Mesodermal cell (in vitro differentiated cells): Measurements from ENCODE around the gene SLC18B1.
"Not testable (repeated sequence)": the region's sequence is repeated elsewhere in the genome, so short reads cannot be mapped to it uniquely, and the experiment has no call there.

Experiments
- H3K27ac ChIP-seq: 2 replicates; pipeline ENCODE4 v1.7.0; 2013; ENCODE audit warnings: mild to moderate bottlenecking, low read depth, low read length, moderate library complexity; ENCODE audit not compliant: severe bottlenecking
- H3K36me3 ChIP-seq: 2 replicates; pipeline ENCODE4 v1.7.1; 2013; ENCODE audit warnings: mild to moderate bottlenecking, low read length, moderate library complexity; ENCODE audit not compliant: control insufficient read depth, insufficient read depth
- H3K4me1 ChIP-seq: one replicate; pipeline ENCODE4 v1.7.1; 2013; ENCODE audit warnings: mild to moderate bottlenecking, low read length; ENCODE audit not compliant: insufficient read depth, control insufficient read depth, poor library complexity, severe bottlenecking
- H3K4me3 ChIP-seq: 2 replicates; pipeline ENCODE4 v1.7.0; 2013; ENCODE audit warnings: low read length, control low read depth, mild to moderate bottlenecking; ENCODE audit not compliant: insufficient read depth, poor library complexity, severe bottlenecking; ENCODE audit errors: extremely low read depth
- H3K9me3 ChIP-seq: 2 replicates; pipeline ENCODE4 v1.7.1; 2013; ENCODE audit warnings: mild to moderate bottlenecking, low read length, moderate library complexity; ENCODE audit not compliant: control insufficient read depth
- WGBS, 2 experiments: methylation state at CpG; one replicate each; pipeline ENCODE4 v1.1.5; 2013; ENCODE audit warnings: missing lambda C conversion rate in 2 of 2; ENCODE audit not compliant: insufficient coverage in 2 of 2; 5-methylcytosine and 5-hydroxymethylcytosine counted together

The SLC18B1 gene

GRCh38 chr6:132795461-132795860 is 3.0 kb downstream of the SLC18B1 start:
- Histone ChIP-seq H3K36me3 (no peaks in the 10 kb centered on the region), H3K9me3 (no peaks in the 10 kb centered on the region), H3K4me1 (no peaks in the 10 kb centered on the region), H3K4me3 (no peak overlapping the region), H3K27ac (no peak overlapping the region)
- 89 to 100% methylated on average over 1 of the region's 2 CpGs for WGBS, 2 experiments

GRCh38 chr6:132792510-132792909 is 5.9 kb downstream of the SLC18B1 start:
- no peaks in the 10 kb centered on the region for H3K4me1 ChIP-seq
- H3K27ac ChIP-seq: no peak overlapping the region
- H3K4me3 ChIP-seq: no peak overlapping the region
- no peaks in the 10 kb centered on the region for H3K36me3 ChIP-seq
- 81 to 100% methylated on average over 4 of the region's 5 CpGs for WGBS, 2 experiments
- no peaks in the 10 kb centered on the region for H3K9me3 ChIP-seq

- Histone ChIP-seq H3K9me3 (no peaks in the 10 kb centered on the region), H3K36me3 (no peaks in the 10 kb centered on the region), H3K4me3 (no peak overlapping the region)
Observed at GRCh38 chr6:132790450-132790849, 8.0 kb downstream of the SLC18B1 start.

GRCh38 chr6:132789396-132789776 is 9.1 kb downstream of the SLC18B1 start:
- Histone ChIP-seq H3K27ac (peak overlapping the region; percentile 43), H3K36me3 (no peaks in the 10 kb centered on the region), H3K9me3 (no peaks in the 10 kb centered on the region), H3K4me1 (no peaks in the 10 kb centered on the region), H3K4me3 (no peak overlapping the region)
- 90 to 100% methylated on average over 2 of the region's 4 CpGs for WGBS, 2 experiments

More at GRCh38 chr6:132790450-132790849, 8.0 kb downstream of the SLC18B1 start:
- H3K4me1 ChIP-seq: no peaks in the 10 kb centered on the region
- no peak overlapping the region for H3K27ac ChIP-seq

- no peaks in the 10 kb centered on the region for H3K4me1 ChIP-seq
- H3K36me3 ChIP-seq: no peaks in the 10 kb centered on the region
- H3K4me3 ChIP-seq: no peak overlapping the region
- H3K27ac ChIP-seq: peak overlapping the region; percentile 43
- H3K9me3 ChIP-seq: no peaks in the 10 kb centered on the region
- 83 to 100% methylated on average over 1 of the region's 6 CpGs for WGBS, 2 experiments
Observed at GRCh38 chr6:132788658-132789395, 9.6 kb downstream of the SLC18B1 start.

GRCh38 chr6:132785936-132786335 is 12.5 kb downstream of the SLC18B1 start:
- Histone ChIP-seq H3K4me1 (no peaks in the 10 kb centered on the region), H3K27ac (no peak overlapping the region), H3K4me3 (no peak overlapping the region), H3K36me3 (no peaks in the 10 kb centered on the region), H3K9me3 (no peaks in the 10 kb centered on the region)
- 88 to 93% methylated on average over 3 of the region's 7 CpGs for WGBS, 2 experiments

- 100% methylated on average over 1 of the region's 2 CpGs; no CpG with 5 or more reads in 1 of the 2 experiments for WGBS, 2 experiments
- H3K4me1 ChIP-seq: no peaks in the 10 kb centered on the region
- H3K9me3 ChIP-seq: no peaks in the 10 kb centered on the region
- H3K4me3 ChIP-seq: no peak overlapping the region
- H3K27ac ChIP-seq: no peak overlapping the region
- H3K36me3 ChIP-seq: no peaks in the 10 kb centered on the region
Observed at GRCh38 chr6:132780770-132781371, 17.6 kb downstream of the SLC18B1 start.

- not testable (repeated sequence) for H3K27ac ChIP-seq, H3K36me3 ChIP-seq, H3K9me3 ChIP-seq, H3K4me1 ChIP-seq, H3K4me3 ChIP-seq
- WGBS, 2 experiments: 87 to 91% methylated on average over 6 of the region's 8 CpGs
Observed at GRCh38 chr6:132777881-132778280, 20.6 kb downstream of the SLC18B1 start.

- Histone ChIP-seq H3K36me3 (no peaks in the 10 kb centered on the region), H3K9me3 (no peaks in the 10 kb centered on the region), H3K27ac (no peak overlapping the region), H3K4me1 (no peaks in the 10 kb centered on the region), H3K4me3 (no peak overlapping the region)
- WGBS, 2 experiments: 9 to 21% methylated on average over 4 of the region's 6 CpGs
Observed at GRCh38 chr6:132768051-132768517, 30.4 kb downstream of the SLC18B1 start.

- Histone ChIP-seq H3K4me1 (no peaks in the 10 kb centered on the region), H3K9me3 (no peaks in the 10 kb centered on the region)
Observed at GRCh38 chr6:132765560-132765959, 32.9 kb downstream of the SLC18B1 start.

GRCh38 chr6:132764370-132764769 is 34.1 kb downstream of the SLC18B1 start:
- no peaks in the 10 kb centered on the region for H3K36me3 ChIP-seq
- H3K9me3 ChIP-seq: no peaks in the 10 kb centered on the region
- H3K4me1 ChIP-seq: no peaks in the 10 kb centered on the region
- H3K27ac ChIP-seq: no peak overlapping the region
- H3K4me3 ChIP-seq: no peak overlapping the region

More at GRCh38 chr6:132765560-132765959, 32.9 kb downstream of the SLC18B1 start:
- no peaks in the 10 kb centered on the region for H3K36me3 ChIP-seq
- H3K27ac ChIP-seq: no peak overlapping the region
- H3K4me3 ChIP-seq: no peak overlapping the region
- no CpG with 5 or more reads among the region's 1 CpG for WGBS, 2 experiments
